Calu3 (cell line): Measurements from ENCODE around the gene PRKN. TPM values are rescaled to one million over a fixed set of nuclear protein-coding genes. Genes with fewer than 3 reads are reported as not detected.
"Not testable (repeated sequence)": the region's sequence is repeated elsewhere in the genome, so short reads cannot be mapped to it uniquely, and the experiment has no call there.

ENCODE experiments used
- BruUV-seq: library from RNA; stranded (reverse); fragments of 400-500 nt; replicated peaks from 2 replicates; lab custom pipeline; 2021; lab: Mats Ljungman, UMichigan
- CTCF ChIA-PET: fragments of 300-600 bp; sonication (Branson Sonifier 250); formaldehyde crosslinking; loops from one replicate; lab custom pipeline; 2022; ENCODE audit warnings: antibody characterized with exemption; lab: Charles Lee
- DNase-seq: peaks from one replicate; pipeline ENCODE4 v3.0.0; 2022
- H3K27ac Mint-ChIP-seq: one replicate; pipeline ENCODE4 v1.8.0; 2022; ENCODE audit warnings: mixed read lengths; ENCODE audit not compliant: unreplicated experiment
- H3K27me3 Mint-ChIP-seq: one replicate; pipeline ENCODE4 v1.8.0; 2022; ENCODE audit warnings: mixed read lengths; ENCODE audit not compliant: unreplicated experiment
- H3K36me3 Mint-ChIP-seq: one replicate; pipeline ENCODE4 v1.8.0; 2022; ENCODE audit warnings: mild to moderate bottlenecking, moderate library complexity, mixed read lengths; ENCODE audit not compliant: insufficient read depth, unreplicated experiment
- H3K4me1 Mint-ChIP-seq: one replicate; pipeline ENCODE4 v1.8.0; 2022; ENCODE audit warnings: mild to moderate bottlenecking, low read depth, mixed read lengths; ENCODE audit not compliant: unreplicated experiment
- H3K4me3 Mint-ChIP-seq: one replicate; pipeline ENCODE4 v1.8.0; 2022; ENCODE audit warnings: mild to moderate bottlenecking, low read depth, moderate library complexity, mixed read lengths; ENCODE audit not compliant: unreplicated experiment
- H3K9me3 Mint-ChIP-seq: one replicate; pipeline ENCODE4 v1.8.0; 2022; ENCODE audit warnings: low read depth, mixed read lengths; ENCODE audit not compliant: unreplicated experiment
- CTCF ChIP-seq: fragments of 200-600 bp; IDR thresholded peaks from one replicate; pipeline ENCODE4 v1.8.0; 2022; ENCODE audit warnings: antibody characterized with exemption; ENCODE audit not compliant: unreplicated experiment
- intact Hi-C: fragments of 100-400 bp; cut with micrococcal nuclease; formaldehyde crosslinking; loops from one replicate; pipeline ENCODE4 v1.10.0; 2022; ENCODE audit not compliant: unreplicated experiment
- total RNA-seq: library from RNA; stranded (reverse); gene quantifications from 2 replicates; pipeline ENCODE4 v1.2.3, GENCODE V29; 2022

The PRKN gene
- total RNA-seq, 1 experiment from 2014 or later = 3.8 TPM

DNA sequence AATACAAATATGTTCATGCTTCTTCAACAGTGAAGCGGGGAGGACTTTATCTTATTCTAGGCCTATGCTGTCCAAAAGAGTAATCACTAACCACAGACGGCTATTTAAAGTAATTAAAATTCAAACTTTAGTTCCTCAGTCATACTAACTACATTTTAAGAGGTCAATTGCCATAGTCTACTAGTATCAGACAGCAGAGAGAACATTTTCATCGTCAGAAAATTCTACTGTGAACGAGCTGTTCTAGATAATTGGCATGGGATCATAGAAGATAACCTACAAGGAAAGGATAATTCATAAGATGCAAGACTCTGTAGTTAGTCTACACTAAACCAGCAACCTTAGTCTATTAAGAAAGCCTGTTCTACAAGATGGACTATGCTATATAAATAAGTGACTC is 44.4 kb downstream of the PRKN start:
- Mint-ChIP-seq H3K27me3 (no peaks in the 10 kb centered on the region), H3K9me3 (no peaks in the 10 kb centered on the region), H3K27ac (no peak overlapping the region), H3K4me3 (no peak overlapping the region), H3K36me3 (no peaks in the 10 kb centered on the region), H3K4me1 (no peaks in the 10 kb centered on the region)
- no peak for DNase-seq
- intact Hi-C loops = no loop called here
- no TSS peak for BruUV-seq
- TF ChIP-seq CTCF = no peak
- CTCF ChIA-PET = no interaction called here

DNA sequence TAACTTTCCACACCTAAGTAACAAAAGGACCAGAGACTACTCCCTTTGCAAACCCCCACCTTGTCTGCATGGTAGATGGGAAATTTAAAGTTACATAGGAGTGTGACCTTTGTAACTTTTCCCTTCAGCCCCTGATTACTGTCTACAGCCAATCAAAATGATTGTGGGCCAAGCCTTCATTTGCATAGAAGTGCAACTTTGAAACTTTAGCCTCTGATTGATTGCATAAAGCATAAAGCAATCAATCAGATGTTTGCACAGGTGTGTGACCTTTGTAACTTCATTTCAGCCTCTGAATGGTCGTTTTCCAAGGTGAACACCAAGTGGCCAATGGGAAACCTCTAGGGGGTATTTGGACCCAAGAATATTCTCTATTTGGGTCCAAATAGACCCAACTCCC is 46.1 kb downstream of the PRKN start:
- CTCF ChIA-PET = no interaction called here
- BruUV-seq = no TSS peak
- Mint-ChIP-seq H3K4me1 (no peaks in the 10 kb centered on the region), H3K27ac (no peak overlapping the region), H3K36me3 (no peaks in the 10 kb centered on the region), H3K4me3 (no peak overlapping the region), H3K9me3 (no peaks in the 10 kb centered on the region), H3K27me3 (no peaks in the 10 kb centered on the region)
- intact Hi-C loops = no loop called here
- DNase-seq = no peak
- TF ChIP-seq CTCF = no peak

- intact Hi-C loops = no loop called here
- H3K4me1 Mint-ChIP-seq = no peaks in the 10 kb centered on the region
- no TSS peak for BruUV-seq
- H3K27me3 Mint-ChIP-seq = no peaks in the 10 kb centered on the region
- H3K9me3 Mint-ChIP-seq = no peaks in the 10 kb centered on the region
- H3K36me3 Mint-ChIP-seq = no peaks in the 10 kb centered on the region
- no peak for TF ChIP-seq CTCF
- DNase-seq = no peak
- CTCF ChIA-PET = no interaction called here
- H3K27ac Mint-ChIP-seq = no peak overlapping the region
- H3K4me3 Mint-ChIP-seq = no peak overlapping the region
These were observed 46.7 kb downstream of the PRKN start for GRCh38 chr6:162680871-162681270.

GRCh38 chr6:162680367-162680766 is 47.2 kb downstream of the PRKN start:
- no peaks in the 10 kb centered on the region for H3K4me1 Mint-ChIP-seq
- no peak for DNase-seq
- intact Hi-C loops = no loop called here
- no peak overlapping the region for H3K4me3 Mint-ChIP-seq
- BruUV-seq = no TSS peak
- no peaks in the 10 kb centered on the region for H3K9me3 Mint-ChIP-seq
- TF ChIP-seq CTCF = no peak
- CTCF ChIA-PET = no interaction called here
- no peak overlapping the region for H3K27ac Mint-ChIP-seq
- no peaks in the 10 kb centered on the region for H3K27me3 Mint-ChIP-seq
- H3K36me3 Mint-ChIP-seq = no peaks in the 10 kb centered on the region

DNA sequence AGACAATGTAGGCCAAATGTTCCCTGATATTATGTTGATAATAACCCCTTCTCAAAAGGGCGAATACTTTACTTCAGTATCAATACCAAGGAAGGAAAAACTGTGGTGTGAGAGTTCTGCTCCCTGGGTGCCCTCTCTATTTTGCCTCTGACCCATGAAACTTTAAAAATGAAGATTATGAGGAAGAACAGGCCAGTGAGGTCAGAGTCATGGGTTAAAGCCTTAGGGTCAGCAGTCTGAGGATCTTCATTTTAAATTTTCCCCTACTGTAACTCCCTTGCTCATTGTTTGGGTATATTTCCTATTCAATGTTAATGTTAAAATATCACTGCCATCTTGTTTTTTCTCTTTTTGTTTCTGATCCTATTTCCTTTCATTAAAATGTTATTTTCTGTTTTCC is 47.9 kb downstream of the PRKN start:
- DNase-seq = no peak
- intact Hi-C loops = no loop called here
- H3K9me3 Mint-ChIP-seq = peaks cover 1% of the 10 kb centered on the region
- no peak for TF ChIP-seq CTCF
- BruUV-seq = no TSS peak
- no peaks in the 10 kb centered on the region for H3K4me1 Mint-ChIP-seq
- H3K36me3 Mint-ChIP-seq = no peaks in the 10 kb centered on the region
- CTCF ChIA-PET = no interaction called here
- H3K27ac Mint-ChIP-seq = no peak overlapping the region
- no peaks in the 10 kb centered on the region for H3K27me3 Mint-ChIP-seq
- H3K4me3 Mint-ChIP-seq = no peak overlapping the region

GRCh38 chr6:162678896-162679295 is 48.7 kb downstream of the PRKN start:
- CTCF ChIA-PET, H3K36me3 Mint-ChIP-seq, H3K27me3 Mint-ChIP-seq, DNase-seq, H3K9me3 Mint-ChIP-seq, intact Hi-C loops, BruUV-seq, H3K4me1 Mint-ChIP-seq, H3K27ac Mint-ChIP-seq, H3K4me3 Mint-ChIP-seq: not testable (repeated sequence)
